ENCODE results near the gene AJM1.
"Not testable (repeated sequence)": the region's sequence is repeated elsewhere in the genome, so short reads cannot be mapped to it uniquely, and the experiment has no call there.

Gene AJM1

DNA sequence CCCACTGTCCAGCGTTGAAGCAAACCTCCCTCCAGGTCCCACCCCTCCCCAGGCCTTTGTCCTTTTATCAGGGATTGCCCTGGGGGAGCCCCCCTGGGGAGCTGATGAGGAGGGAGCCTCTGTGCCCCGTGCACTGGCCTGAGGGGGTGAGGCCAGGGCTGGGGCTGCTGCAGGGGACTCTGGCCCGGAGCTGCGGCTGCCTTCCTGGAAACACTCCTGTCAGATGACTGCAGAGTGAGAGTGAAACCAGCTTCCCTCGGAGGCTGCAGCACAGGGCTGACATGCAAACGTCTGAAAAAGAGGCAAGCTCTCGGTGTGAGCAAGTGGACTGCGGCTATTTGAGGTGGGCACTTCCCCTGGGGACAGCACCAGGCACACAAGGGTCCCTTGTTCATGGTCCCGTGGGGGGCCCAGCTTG lies 39.4 kb downstream of the AJM1 start:
- DNase-seq = no peak

DNA sequence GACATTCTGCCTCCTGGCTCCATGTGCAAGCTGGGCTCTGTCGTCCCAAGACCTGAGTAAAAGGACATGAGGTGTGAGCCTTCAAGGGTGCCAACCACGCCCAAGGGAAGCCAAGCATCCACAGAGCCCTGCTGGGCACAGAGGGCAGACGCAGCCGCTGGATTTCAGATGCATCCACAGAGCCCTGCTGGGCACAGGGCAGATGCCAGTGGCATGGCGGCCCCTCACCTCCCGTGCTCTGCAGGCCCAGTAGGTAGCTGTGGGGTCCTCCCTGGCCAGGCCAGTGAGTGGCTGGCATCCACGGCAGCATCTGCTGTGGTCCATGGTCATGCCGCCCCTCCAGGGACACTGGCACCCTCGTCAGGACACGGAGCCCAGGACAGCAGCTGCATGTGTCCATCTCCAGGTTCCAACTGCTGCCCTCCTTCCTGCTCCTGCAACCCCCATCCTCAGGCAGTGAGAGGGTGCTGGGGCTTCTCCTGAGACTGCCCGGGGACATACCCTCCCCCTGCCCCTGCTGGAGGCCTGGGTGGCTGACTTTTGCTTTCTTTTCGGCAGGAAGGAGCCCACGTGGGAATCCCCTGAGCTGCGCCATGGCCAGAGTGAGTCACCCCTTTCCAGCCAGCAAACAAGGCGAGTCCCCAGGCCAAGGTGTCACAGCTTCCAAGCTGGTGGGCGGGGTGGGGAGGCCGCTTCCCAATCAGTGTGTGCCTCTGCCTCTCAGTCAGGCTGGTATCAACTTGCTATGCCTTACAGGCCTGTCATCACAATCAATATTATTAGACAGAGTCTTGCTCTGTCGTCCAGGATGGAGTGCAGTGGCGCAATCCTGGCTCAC lies 40.0 kb downstream of the AJM1 start:
- DNase-seq = peak; percentile 71

DNA sequence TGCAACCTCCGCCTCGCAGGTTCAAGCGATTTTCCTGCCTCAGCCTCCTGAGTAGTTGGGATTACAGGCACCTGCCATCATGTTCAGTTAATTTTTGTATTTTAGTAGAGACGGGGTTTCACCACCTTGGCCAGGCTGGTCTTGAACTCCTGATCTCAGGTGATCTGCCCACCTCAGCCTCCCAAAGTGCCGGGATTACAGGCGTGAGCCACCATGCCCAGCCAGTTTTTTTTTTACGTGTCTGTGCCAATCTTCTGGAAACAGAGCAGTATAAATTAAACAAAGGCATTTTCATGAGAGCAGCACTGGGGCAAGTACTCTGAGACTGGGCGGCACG lies 40.6 kb downstream of the AJM1 start:
- DNase-seq = not testable (repeated sequence)

DNA sequence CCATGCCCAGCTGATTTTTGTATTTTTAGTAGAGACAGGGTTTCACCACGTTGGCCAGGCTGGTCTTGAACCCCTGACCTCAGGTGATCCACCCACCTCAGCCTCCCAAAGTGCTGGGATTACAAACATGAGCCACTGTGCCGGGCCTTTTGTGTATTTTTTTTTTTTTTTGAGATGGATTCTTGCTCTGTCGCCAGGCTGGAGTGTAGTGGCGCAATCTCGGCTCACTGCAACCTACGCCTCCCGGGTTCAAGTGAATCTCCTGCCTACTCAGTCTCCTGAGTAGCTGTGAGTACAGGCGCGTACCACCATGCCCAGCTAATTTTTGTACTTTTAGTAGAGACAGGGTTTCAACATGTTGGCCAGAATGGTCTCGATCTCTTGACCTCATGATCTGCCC lies 41.4 kb downstream of the AJM1 start:
- DNase-seq = not testable (repeated sequence)

DNA sequence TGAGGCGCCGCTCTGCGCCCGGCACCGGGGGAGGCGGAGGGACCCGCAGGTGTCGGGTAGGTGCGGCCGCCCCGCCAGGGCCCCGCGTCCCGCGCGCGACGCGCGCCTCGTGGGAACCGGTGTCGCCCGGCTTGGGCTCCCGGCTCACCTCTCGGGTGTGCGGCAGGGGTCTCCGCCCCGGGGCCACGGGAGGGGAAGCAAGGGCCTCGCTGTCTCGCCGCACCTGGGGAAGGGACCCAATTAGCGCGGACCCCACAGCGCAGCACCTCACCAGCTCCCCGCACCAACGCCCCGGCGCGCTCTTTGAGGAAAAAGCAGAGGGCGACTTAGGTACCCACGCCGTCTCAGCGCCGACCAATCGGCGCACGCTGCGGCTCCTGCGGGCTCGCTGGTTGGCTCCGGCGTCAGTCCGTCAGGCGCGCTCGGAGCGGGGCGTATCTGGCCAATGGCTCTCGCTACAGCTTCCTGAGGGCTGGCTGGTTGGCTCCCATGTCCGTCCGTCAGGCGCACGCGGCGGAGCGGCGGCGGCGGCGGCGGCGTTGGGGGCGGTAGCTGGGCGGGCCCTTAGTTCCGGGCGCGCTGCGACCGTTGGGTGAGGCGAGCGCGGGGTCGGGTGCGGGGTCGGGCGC lies 43.8 kb downstream of the AJM1 start, which contains the start of gene TRAF2:
TRAF2 (plus strand) TSS at position 567 of the 629 bp plus-strand sequence. CDS start 12,225 bp downstream, outside the sequence.
- DNase-seq = peak; percentile 98

DNA sequence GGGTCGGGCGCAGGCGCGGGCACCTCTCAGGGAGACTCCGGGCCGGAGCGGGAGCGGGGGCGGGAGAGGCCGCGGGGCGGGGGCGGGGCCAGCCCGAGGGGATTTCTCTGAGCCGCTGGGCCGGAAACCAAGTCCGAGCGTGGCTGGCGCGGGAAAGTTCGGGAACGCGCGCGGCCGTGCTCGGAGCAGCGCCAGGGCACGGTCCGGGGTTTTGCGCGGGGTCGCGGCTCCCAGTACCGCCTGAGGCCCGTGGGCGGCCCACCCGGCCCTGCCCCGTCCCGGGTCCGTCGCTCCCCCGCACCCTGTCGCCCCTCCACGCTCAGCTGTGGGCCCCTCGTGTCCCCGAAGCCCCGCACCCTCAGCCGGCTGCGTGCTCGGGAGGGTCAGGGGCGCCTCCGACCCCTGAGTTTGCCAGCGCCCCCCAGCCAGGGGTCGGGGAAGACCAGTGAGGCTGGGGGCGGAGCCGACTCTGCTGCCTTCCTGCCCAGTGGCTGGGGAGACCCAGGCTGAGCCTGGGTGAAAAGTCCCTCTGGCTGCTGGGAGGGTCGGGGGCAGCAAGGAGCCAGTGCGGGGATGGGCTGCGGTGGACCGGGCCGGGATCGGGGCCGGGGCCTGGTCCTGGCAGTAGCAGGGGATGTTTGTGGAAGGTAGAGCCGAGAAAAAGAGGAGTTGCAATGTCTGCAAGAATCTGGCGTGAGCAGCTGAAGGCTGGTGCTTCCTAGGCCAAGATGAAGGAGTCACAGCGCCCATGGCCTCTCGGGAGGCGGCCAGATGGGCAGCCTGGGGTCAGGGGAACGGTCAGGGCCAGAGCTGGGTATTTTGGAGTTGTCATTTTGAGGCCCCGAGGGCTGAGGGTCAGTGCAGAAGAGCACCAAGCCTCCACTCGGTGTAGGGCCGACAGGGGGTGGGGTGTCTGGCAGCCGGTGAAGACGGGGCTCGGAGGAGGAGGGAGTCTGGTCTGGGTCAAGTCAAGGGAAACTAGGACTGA lies 44.6 kb downstream of the AJM1 start:
- DNase-seq = peak; percentile 12

DNA sequence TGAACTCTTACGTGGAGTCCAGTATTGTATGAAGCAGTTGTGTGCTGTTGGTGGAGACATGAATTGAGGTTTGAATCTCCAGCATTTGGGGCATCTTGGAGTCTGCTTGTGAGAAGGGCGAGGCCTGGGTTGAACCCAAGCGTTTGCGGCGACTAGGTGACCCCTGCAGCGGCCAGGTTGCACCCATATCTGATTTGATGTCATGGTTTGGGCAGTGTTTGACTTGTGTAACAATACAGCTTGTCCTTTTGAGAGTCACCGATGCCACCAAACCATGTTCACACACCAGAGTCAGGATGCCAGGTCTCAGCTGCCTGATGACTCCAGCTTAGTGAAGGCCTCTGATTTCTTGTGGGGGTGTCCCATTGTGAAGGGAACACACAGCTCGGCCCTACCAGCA lies 46.2 kb downstream of the AJM1 start:
- DNase-seq = no peak

DNA sequence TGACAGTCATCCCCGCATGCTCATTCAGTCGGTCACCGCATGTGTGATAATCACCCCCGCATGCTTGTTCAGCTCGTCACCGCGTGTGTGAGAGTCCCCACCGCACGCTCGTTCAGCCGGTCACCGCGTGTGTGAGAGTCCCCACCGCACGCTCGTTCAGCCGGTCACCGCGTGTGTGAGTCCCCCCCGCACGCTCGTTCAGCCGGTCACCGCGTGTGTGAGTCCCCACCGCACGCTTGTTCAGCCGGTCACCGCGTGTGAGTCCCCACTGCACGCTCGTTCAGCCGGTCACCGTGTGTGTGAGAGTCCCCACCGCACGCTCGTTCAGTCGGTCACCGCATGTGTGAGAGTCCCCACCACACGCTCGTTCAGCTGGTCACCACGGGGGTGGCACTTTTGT lies 47.6 kb downstream of the AJM1 start:
- DNase-seq = no peak

DNA sequence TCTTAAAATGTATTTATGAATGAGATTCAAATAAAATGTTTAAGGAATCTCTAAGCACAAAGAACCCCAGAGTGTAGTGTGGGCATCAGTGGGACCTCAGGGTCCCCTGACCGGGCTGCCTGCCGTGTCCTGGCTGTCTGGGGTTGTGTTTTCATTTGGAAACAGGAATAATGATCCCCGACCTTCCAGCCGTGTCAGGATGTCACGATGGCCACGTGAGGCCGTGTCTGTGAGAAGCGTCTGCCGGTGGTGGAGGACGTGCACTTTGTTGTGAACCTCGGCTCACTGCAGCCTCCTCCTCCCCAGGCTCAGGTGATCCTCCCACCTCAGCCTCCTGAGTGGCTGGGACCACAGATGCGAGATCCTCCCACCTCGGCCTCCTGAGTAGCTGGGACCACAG lies 48.4 kb downstream of the AJM1 start:
- no peak for DNase-seq
